Midbrain (tissue), 1 donor: Measurements from ENCODE around the gene GTF2B.
A peak's percentile ranks its signal among the peaks of the same experiment; 100 is the strongest.
"Not testable (repeated sequence)": the region's sequence is repeated elsewhere in the genome, so short reads cannot be mapped to it uniquely, and the experiment has no call there.

Experiments
- DNase-seq: peaks from one replicate; lab custom pipeline; 2025; lab: John Stamatoyannopoulos, UW

GTF2B gene

GRCh38 chr1:88891318-88891950, at the start of gene GTF2B:
Gene GTF2B, minus strand, starts transcription at chr1:88891567. Its CDS starts 68 bp downstream, at chr1:88891499.
- peak; percentile 91 for DNase-seq

- DNase-seq = not testable (repeated sequence)
These were observed 47.2 kb upstream of the GTF2B start for GRCh38 chr1:88938528-88938927.

- DNase-seq = no peak
These were observed 45.5 kb upstream of the GTF2B start for GRCh38 chr1:88936760-88937342.

- DNase-seq = no peak
These were observed 44.8 kb upstream of the GTF2B start for GRCh38 chr1:88936223-88936523.

GRCh38 chr1:88935522-88936222, 44.3 kb upstream of the GTF2B start:
- DNase-seq = peak; percentile 39

- DNase-seq = not testable (repeated sequence)
These were observed 38.8 kb upstream of the GTF2B start for GRCh38 chr1:88930176-88930575.

GRCh38 chr1:88923224-88923623, 31.9 kb upstream of the GTF2B start:
- DNase-seq = no peak

- DNase-seq = no peak
These were observed 30.8 kb upstream of the GTF2B start for GRCh38 chr1:88922214-88922613.

GRCh38 chr1:88920845-88921244, 29.5 kb upstream of the GTF2B start:
- no peak for DNase-seq

GRCh38 chr1:88917321-88918025, 26.1 kb upstream of the GTF2B start:
- no peak for DNase-seq

GRCh38 chr1:88916883-88917282, 25.5 kb upstream of the GTF2B start:
- no peak for DNase-seq

- DNase-seq = not testable (repeated sequence)
These were observed 20.4 kb upstream of the GTF2B start for GRCh38 chr1:88911800-88912199.

- DNase-seq = no peak
These were observed 19.8 kb upstream of the GTF2B start for GRCh38 chr1:88911161-88911560.

- no peak for DNase-seq
These were observed 19.0 kb upstream of the GTF2B start for GRCh38 chr1:88910401-88910800.

GRCh38 chr1:88900883-88901282, 9.5 kb upstream of the GTF2B start:
- no peak for DNase-seq

GRCh38 chr1:88897070-88897730, 5.8 kb upstream of the GTF2B start:
- DNase-seq = no peak

GRCh38 chr1:88892357-88892877, 1.1 kb upstream of the GTF2B start:
- no peak for DNase-seq

GRCh38 chr1:88891951-88892340, 579 bp upstream of the GTF2B start:
- DNase-seq = peak; percentile 46

- DNase-seq = peak; percentile 54
These were observed 513 bp downstream of the GTF2B start for GRCh38 chr1:88890791-88891317.

- no peak for DNase-seq
These were observed 1.2 kb downstream of the GTF2B start for GRCh38 chr1:88890131-88890530.

- DNase-seq = no peak
These were observed 2.6 kb downstream of the GTF2B start for GRCh38 chr1:88888750-88889149.

GRCh38 chr1:88885933-88886332, 5.4 kb downstream of the GTF2B start:
- no peak for DNase-seq
